ENCODE data around the gene P4HA1. TPM values are rescaled to one million over a fixed set of nuclear protein-coding genes. Genes with fewer than 3 reads are reported as not detected.

Gene P4HA1
- total and polyA plus RNA-seq, 9 of the 15 experiments (the other 6 are each of a cell fraction or from before 2014, with no cell fraction given): 20.2 to 177 (median 28.6) TPM

DNA sequence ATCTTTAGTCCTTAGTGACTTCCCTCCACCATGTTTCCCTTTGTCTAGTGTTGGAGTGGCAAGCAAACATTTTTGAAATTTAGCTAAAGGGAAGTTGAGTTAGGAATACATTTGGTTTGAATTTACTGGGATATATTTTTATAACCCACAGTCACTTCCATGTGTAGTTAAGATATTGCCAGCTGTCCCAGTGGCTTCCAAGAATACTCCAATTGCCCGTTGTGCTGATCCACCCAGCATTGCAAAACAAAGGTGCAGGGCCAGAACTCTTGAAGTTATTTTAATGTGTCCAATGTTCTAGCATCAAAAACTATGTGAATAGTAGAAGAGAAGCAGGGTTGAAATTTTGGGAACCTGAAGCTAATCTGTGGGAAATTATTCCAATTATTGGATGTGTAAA, 2.5 kb upstream of the P4HA1 start:
- peaks cover 5% of the 10 kb centered on the region; the same call in 1 of the 2 replicates for H4K20me1 ChIP-seq (replicated peaks; ENCODE audit: control insufficient read depth, insufficient read depth, low read length)
- no TSS peak for BruUV-seq (replicated peaks)
- ATAC-seq (no peak), FAIRE-seq (no peak), DNase-seq (ENCODE audit: extremely low read depth in 1 of 4, low spot score in 3 of 4) (no peak)
- peaks cover 6 to 12% of the 10 kb centered on the region in 2 experiments; a peak in 2 of 5 replicates for H3K4me1 ChIP-seq (replicated peaks in 1 of 2; ENCODE audit: control insufficient read depth in 2 of 2, insufficient read depth in 2 of 2, low read length in 2 of 2)
- H3K4me3 ChIP-seq: no peak overlapping the region
- peaks cover 26% of the 10 kb centered on the region for H3K79me2 ChIP-seq (ENCODE audit: control insufficient read depth, insufficient read depth, low read length)
- no peaks in the 10 kb centered on the region for H3K27me3 ChIP-seq (ENCODE audit: control insufficient read depth in 2 of 2, insufficient read depth in 2 of 2, low read length in 2 of 2)
- H3K9me1 ChIP-seq (ENCODE audit: control insufficient read depth, insufficient read depth, low read length): no peaks in the 10 kb centered on the region
- H3K9me3 ChIP-seq (replicated peaks; ENCODE audit: control insufficient read depth, insufficient read depth, low read depth, low read length): no peaks in the 10 kb centered on the region
- intact Hi-C loops (cut with micrococcal nuclease): loop anchor here (5.0 kb wide), 1 partner anchor 148 kb away; the partner anchor contains the start of gene DNAJC9
- peaks cover 4% of the 10 kb centered on the region; the same call in 1 of the 3 replicates for H3K36me3 ChIP-seq (ENCODE audit: control insufficient read depth, insufficient read depth, low read length)
- no peak overlapping the region for H2AFZ ChIP-seq (ENCODE audit: low read depth, low read length)
- no peak overlapping the region for H3K4me2 ChIP-seq (ENCODE audit: insufficient read depth, low read length)
- in situ Hi-C loops (cut with MboI): no loop called here
- 48% methylated on average over 1 of the region's 1 CpG for WGBS (ENCODE audit: insufficient coverage, low coverage, missing lambda C conversion rate)
- POLR2A ChIA-PET: interaction anchor here (0.8 to 7.5 kb wide), 2 partner anchors 9 to 111 kb away, joined by 3 to 112 read pairs; partner anchors contain the start of gene NUDT13
- CTCF ChIA-PET (ENCODE audit: low intra/inter-chr PET ratio): no interaction called here
- no peak overlapping the region for H3K9ac ChIP-seq (ENCODE audit: insufficient read depth in 1 of 2, low read depth in 2 of 2, low read length in 2 of 2)
- H3K27ac ChIP-seq (ENCODE audit: extremely low read depth, low read depth, low read length): peak overlapping the region; percentile 5; the same call in 1 of the 3 replicates
- no peak for TF ChIP-seq SAFB (IDR thresholded peaks at IDR 0.05; ENCODE audit: borderline replicate concordance, low read depth, low read length)
- TF ChIP-seq MTF1 (CRISPR knock-in tag; IDR thresholded peaks at IDR 0.05; ENCODE audit: borderline replicate concordance): no peak
- TF ChIP-seq NCOR1 (IDR thresholded peaks at IDR 0.05): no peak
- no peak for TF ChIP-seq POLR2AphosphoS2 (IDR thresholded peaks at IDR 0.05; ENCODE audit: low read length)
- TF ChIP-seq SRF (CRISPR knock-in tag; IDR thresholded peaks at IDR 0.05): no peak
- TF ChIP-seq, protein P1, sequence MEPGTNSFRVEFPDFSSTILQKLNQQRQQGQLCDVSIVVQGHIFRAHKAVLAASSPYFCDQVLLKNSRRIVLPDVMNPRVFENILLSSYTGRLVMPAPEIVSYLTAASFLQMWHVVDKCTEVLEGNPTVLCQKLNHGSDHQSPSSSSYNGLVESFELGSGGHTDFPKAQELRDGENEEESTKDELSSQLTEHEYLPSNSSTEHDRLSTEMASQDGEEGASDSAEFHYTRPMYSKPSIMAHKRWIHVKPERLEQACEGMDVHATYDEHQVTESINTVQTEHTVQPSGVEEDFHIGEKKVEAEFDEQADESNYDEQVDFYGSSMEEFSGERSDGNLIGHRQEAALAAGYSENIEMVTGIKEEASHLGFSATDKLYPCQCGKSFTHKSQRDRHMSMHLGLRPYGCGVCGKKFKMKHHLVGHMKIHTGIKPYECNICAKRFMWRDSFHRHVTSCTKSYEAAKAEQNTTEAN (CRISPR knock-in tag; IDR thresholded peaks at IDR 0.05): no peak
- no peak for TF ChIP-seq SP2 (IDR thresholded peaks at IDR 0.05; ENCODE audit: extremely low read depth, low read depth, low read length, poor library complexity, severe bottlenecking)
- TF ChIP-seq, protein P2, sequence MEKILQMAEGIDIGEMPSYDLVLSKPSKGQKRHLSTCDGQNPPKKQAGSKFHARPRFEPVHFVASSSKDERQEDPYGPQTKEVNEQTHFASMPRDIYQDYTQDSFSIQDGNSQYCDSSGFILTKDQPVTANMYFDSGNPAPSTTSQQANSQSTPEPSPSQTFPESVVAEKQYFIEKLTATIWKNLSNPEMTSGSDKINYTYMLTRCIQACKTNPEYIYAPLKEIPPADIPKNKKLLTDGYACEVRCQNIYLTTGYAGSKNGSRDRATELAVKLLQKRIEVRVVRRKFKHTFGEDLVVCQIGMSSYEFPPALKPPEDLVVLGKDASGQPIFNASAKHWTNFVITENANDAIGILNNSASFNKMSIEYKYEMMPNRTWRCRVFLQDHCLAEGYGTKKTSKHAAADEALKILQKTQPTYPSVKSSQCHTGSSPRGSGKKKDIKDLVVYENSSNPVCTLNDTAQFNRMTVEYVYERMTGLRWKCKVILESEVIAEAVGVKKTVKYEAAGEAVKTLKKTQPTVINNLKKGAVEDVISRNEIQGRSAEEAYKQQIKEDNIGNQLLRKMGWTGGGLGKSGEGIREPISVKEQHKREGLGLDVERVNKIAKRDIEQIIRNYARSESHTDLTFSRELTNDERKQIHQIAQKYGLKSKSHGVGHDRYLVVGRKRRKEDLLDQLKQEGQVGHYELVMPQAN (IDR thresholded peaks at IDR 0.05; ENCODE audit: borderline replicate concordance): no peak
- no peak for TF ChIP-seq RBM25 (IDR thresholded peaks at IDR 0.05; ENCODE audit: low read depth, low read length, severe bottlenecking)
- no peak for TF ChIP-seq ZNF780A (CRISPR knock-in tag; IDR thresholded peaks at IDR 0.05)
- no peak for TF ChIP-seq ZNF12 (CRISPR knock-in tag; IDR thresholded peaks at IDR 0.05)
- TF ChIP-seq, protein P3, sequence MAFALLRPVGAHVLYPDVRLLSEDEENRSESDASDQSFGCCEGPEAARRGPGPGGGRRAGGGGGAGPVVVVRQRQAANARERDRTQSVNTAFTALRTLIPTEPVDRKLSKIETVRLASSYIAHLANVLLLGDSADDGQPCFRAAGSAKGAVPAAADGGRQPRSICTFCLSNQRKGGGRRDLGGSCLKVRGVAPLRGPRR (CRISPR knock-in tag; IDR thresholded peaks at IDR 0.05): no peak
- no peak for TF ChIP-seq RNF2 (IDR thresholded peaks at IDR 0.05)
- no peak for TF ChIP-seq SREBF2 (CRISPR knock-in tag; IDR thresholded peaks at IDR 0.05)
- no peak for TF ChIP-seq TFAM (CRISPR knock-in tag; conservative IDR thresholded peaks at IDR 0.05)
